ENCODE data around the gene LY6G6C.

Gene LY6G6C

GRCh38 chr6:31737315-31737990 is 15.9 kb upstream of the LY6G6C start:
- H3K4me1 Mint-ChIP-seq (ENCODE audit: low read depth in 2 of 2): peaks cover 63 to 78% of the 10 kb centered on the region in 2 donors
- H3K27ac Mint-ChIP-seq: peak overlapping the region; percentile 89 to 90
- ATAC-seq (replicated peaks) (no peak), DNase-seq (no peak)
- peaks cover 60% of the 10 kb centered on the region for H3K36me3 Mint-ChIP-seq (ENCODE audit: insufficient read depth)
- peak overlapping the region; percentile 95 to 97 for H3K4me3 Mint-ChIP-seq
- no peaks in the 10 kb centered on the region for H3K27me3 Mint-ChIP-seq
- H3K9me3 Mint-ChIP-seq: no peaks in the 10 kb centered on the region

GRCh38 chr6:31736768-31737314 is 15.3 kb upstream of the LY6G6C start:
- Mint-ChIP-seq H3K9me3 (no peaks in the 10 kb centered on the region), H3K4me3 (peak overlapping the region; percentile 95 to 97), H3K4me1 (ENCODE audit: low read depth in 2 of 2) (peaks cover 65 to 82% of the 10 kb centered on the region in 2 donors), H3K27me3 (no peaks in the 10 kb centered on the region), H3K27ac (peak overlapping the region; percentile 89 to 90), H3K36me3 (ENCODE audit: insufficient read depth) (peaks cover 66% of the 10 kb centered on the region)
- DNase-seq (no peak), ATAC-seq (replicated peaks) (no peak)

- Mint-ChIP-seq H3K27ac (peak within 1 kb of the TSS; percentile 89 to 90), H3K4me3 (peak within 1 kb of the TSS; percentile 95 to 97), H3K9me3 (no peaks in the 10 kb centered on the region), H3K4me1 (ENCODE audit: low read depth in 2 of 2) (peaks cover 65 to 76% of the 10 kb centered on the region in 2 donors), H3K27me3 (no peaks in the 10 kb centered on the region), H3K36me3 (ENCODE audit: insufficient read depth) (peaks cover 72% of the 10 kb centered on the region)
- ATAC-seq (replicated peaks): peak; percentile 33
- DNase-seq: peak; percentile 40 to 49 (median 48)
Observed at GRCh38 chr6:31736021-31736767, 14.6 kb upstream of the LY6G6C start, which contains the start of gene CLIC1. Gene CLIC1 (minus strand): TSS chr6:31736530. CDS start chr6:31736300, 230 bp downstream.

- DNase-seq: peak; percentile 34 to 41 (median 36)
- no peaks in the 10 kb centered on the region for H3K27me3 Mint-ChIP-seq
- H3K4me3 Mint-ChIP-seq: peak overlapping the region; percentile 95 to 97
- no peak for ATAC-seq (replicated peaks)
- H3K36me3 Mint-ChIP-seq (ENCODE audit: insufficient read depth): peaks cover 75% of the 10 kb centered on the region
- no peaks in the 10 kb centered on the region for H3K9me3 Mint-ChIP-seq
- peaks cover 66 to 76% of the 10 kb centered on the region in 2 donors for H3K4me1 Mint-ChIP-seq (ENCODE audit: low read depth in 2 of 2)
- peak overlapping the region; percentile 89 to 90 for H3K27ac Mint-ChIP-seq
Observed at GRCh38 chr6:31734821-31735406, 13.4 kb upstream of the LY6G6C start.

- H3K27ac Mint-ChIP-seq: peak overlapping the region; percentile 89 to 90
- no peaks in the 10 kb centered on the region for H3K9me3 Mint-ChIP-seq
- H3K36me3 Mint-ChIP-seq (ENCODE audit: insufficient read depth): peaks cover 72% of the 10 kb centered on the region
- no peak for DNase-seq
- H3K27me3 Mint-ChIP-seq: no peaks in the 10 kb centered on the region
- H3K4me1 Mint-ChIP-seq (ENCODE audit: low read depth in 2 of 2): peaks cover 64 to 74% of the 10 kb centered on the region in 2 donors
- peak overlapping the region; percentile 95 to 97 for H3K4me3 Mint-ChIP-seq
- peak; percentile 41 for ATAC-seq (replicated peaks)
Observed at GRCh38 chr6:31734247-31734820, 12.8 kb upstream of the LY6G6C start.

- H3K27me3 Mint-ChIP-seq: no peaks in the 10 kb centered on the region
- H3K4me1 Mint-ChIP-seq (ENCODE audit: low read depth in 2 of 2): peaks cover 64 to 72% of the 10 kb centered on the region in 2 donors
- DNase-seq (no peak), ATAC-seq (replicated peaks) (no peak)
- H3K36me3 Mint-ChIP-seq (ENCODE audit: insufficient read depth): peaks cover 73% of the 10 kb centered on the region
- peak overlapping the region in 1 of 2 donors; percentile 90 for H3K27ac Mint-ChIP-seq
- peak overlapping the region; percentile 95 to 97 for H3K4me3 Mint-ChIP-seq
- H3K9me3 Mint-ChIP-seq: no peaks in the 10 kb centered on the region
Observed at GRCh38 chr6:31733734-31734133, 12.2 kb upstream of the LY6G6C start.

- no peaks in the 10 kb centered on the region for H3K27me3 Mint-ChIP-seq
- H3K4me3 Mint-ChIP-seq: no peak overlapping the region
- no peak overlapping the region for H3K27ac Mint-ChIP-seq
- no peaks in the 10 kb centered on the region for H3K9me3 Mint-ChIP-seq
- peaks cover 69% of the 10 kb centered on the region for H3K36me3 Mint-ChIP-seq (ENCODE audit: insufficient read depth)
- peaks cover 59 to 60% of the 10 kb centered on the region in 2 donors for H3K4me1 Mint-ChIP-seq (ENCODE audit: low read depth in 2 of 2)
- ATAC-seq (replicated peaks): no peak
- no peak for DNase-seq
Observed at GRCh38 chr6:31732029-31732428, 10.5 kb upstream of the LY6G6C start.

GRCh38 chr6:31730631-31731086 is 9.1 kb upstream of the LY6G6C start:
- Mint-ChIP-seq H3K27ac (peak overlapping the region; percentile 81 to 83), H3K4me3 (peak overlapping the region; percentile 95 to 97), H3K4me1 (ENCODE audit: low read depth in 2 of 2) (peaks cover 45 to 57% of the 10 kb centered on the region in 2 donors), H3K27me3 (no peaks in the 10 kb centered on the region), H3K36me3 (ENCODE audit: insufficient read depth) (peaks cover 62% of the 10 kb centered on the region), H3K9me3 (no peaks in the 10 kb centered on the region)
- ATAC-seq (replicated peaks) (no peak), DNase-seq (no peak)

GRCh38 chr6:31729979-31730630 is 8.6 kb upstream of the LY6G6C start:
- Mint-ChIP-seq H3K27ac (peak overlapping the region; percentile 81 to 83), H3K36me3 (ENCODE audit: insufficient read depth) (peaks cover 56% of the 10 kb centered on the region), H3K9me3 (no peaks in the 10 kb centered on the region), H3K27me3 (no peaks in the 10 kb centered on the region), H3K4me1 (ENCODE audit: low read depth in 2 of 2) (peaks cover 42 to 54% of the 10 kb centered on the region in 2 donors), H3K4me3 (peak overlapping the region; percentile 95 to 97)
- ATAC-seq (replicated peaks) (peak; percentile 54), DNase-seq (peak; percentile 58 to 65 (median 63))

- ATAC-seq (replicated peaks): peak; percentile 76
- Mint-ChIP-seq H3K4me1 (ENCODE audit: low read depth in 2 of 2) (peaks cover 42 to 49% of the 10 kb centered on the region in 2 donors), H3K27me3 (no peaks in the 10 kb centered on the region), H3K4me3 (peak overlapping the region; percentile 95 to 97), H3K27ac (peak overlapping the region; percentile 81 to 83), H3K9me3 (no peaks in the 10 kb centered on the region), H3K36me3 (ENCODE audit: insufficient read depth) (peaks cover 50% of the 10 kb centered on the region)
- peak; percentile 73 to 79 (median 73) for DNase-seq
Observed at GRCh38 chr6:31729515-31729978, 8.0 kb upstream of the LY6G6C start.

- Mint-ChIP-seq H3K27ac (peak within 1 kb of the TSS; percentile 81 to 83), H3K4me3 (peak within 1 kb of the TSS; percentile 95 to 97), H3K36me3 (ENCODE audit: insufficient read depth) (peaks cover 44% of the 10 kb centered on the region), H3K27me3 (no peaks in the 10 kb centered on the region), H3K9me3 (no peaks in the 10 kb centered on the region), H3K4me1 (ENCODE audit: low read depth in 2 of 2) (peaks cover 38 to 44% of the 10 kb centered on the region in 2 donors)
- DNase-seq (no peak), ATAC-seq (replicated peaks) (peak; percentile 20)
Observed at GRCh38 chr6:31728767-31729514, 7.4 kb upstream of the LY6G6C start, which contains the start of gene DDAH2. Gene DDAH2 (minus strand): TSS chr6:31729299. CDS start chr6:31729161, 138 bp downstream.
